Neuron (in vitro differentiated cells): ENCODE data around the gene CDC73.
"Not testable (repeated sequence)": the region's sequence is repeated elsewhere in the genome, so short reads cannot be mapped to it uniquely, and the experiment has no call there.

Experiments used
- H2AFZ ChIP-seq: one replicate; pipeline ENCODE4 v1.6.1; 2013; ENCODE audit warnings: low read depth, mild to moderate bottlenecking, inconsistent platforms, low read length, moderate library complexity
- H3K27me3 ChIP-seq: one replicate; pipeline ENCODE4 v1.6.1; 2013; ENCODE audit warnings: low read length; ENCODE audit not compliant: insufficient read depth
- H3K36me3 ChIP-seq: one replicate; pipeline ENCODE4 v1.6.1; 2013; ENCODE audit warnings: low read length; ENCODE audit not compliant: insufficient read depth
- H3K4me1 ChIP-seq: one replicate; pipeline ENCODE4 v1.6.1; 2013; ENCODE audit warnings: low read length; ENCODE audit not compliant: insufficient read depth
- H3K4me3 ChIP-seq: 2 replicates; pipeline ENCODE4 v1.5.1; 2013; ENCODE audit warnings: mild to moderate bottlenecking, low read length, moderate library complexity
- H3K9me3 ChIP-seq: one replicate; pipeline ENCODE4 v1.6.1; 2013; ENCODE audit warnings: low read length

The CDC73 gene

DNA sequence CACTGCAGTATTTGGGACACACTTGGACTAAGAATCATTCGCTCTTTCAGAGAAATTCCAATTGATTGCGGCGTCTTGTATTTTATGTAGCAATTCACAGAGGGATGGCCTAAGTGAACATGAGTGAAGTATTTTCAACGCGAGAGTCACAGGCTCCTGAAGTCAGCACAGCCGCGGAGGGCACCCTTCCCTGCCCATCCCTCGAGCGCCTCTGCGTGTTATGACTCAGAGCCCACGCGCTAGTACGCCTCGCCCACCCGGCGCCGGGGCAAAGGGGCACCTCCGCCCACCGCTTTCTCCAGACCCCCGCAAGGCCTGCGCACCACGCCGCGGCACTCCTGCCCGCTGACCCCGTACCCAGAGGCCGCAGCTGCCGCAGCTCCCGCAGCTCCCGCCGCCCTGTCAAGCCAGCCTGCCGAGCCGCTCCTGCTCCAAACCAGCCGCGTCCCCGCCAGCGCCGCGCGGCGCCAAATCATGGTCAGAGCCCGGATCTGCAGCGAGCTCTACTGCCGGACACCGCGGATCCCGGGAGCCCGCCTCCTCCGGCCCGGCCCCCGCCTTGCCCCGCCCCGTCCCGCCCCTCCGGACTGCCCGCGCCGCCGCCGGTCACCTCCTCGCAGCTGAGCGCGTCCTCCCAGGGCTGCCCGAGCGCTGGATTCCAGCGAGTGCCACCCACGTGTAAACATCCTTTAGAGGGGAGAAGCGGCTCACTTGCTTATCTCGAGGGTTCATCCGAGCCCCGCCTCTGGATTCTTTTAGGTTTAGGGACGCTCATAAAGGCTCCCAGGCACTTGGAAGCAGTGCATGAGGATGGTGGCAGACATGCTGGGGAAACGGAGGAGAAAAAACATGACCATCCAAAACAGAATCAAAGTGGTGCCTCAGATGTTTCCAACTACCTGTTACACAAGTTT is 16.7 kb upstream of the CDC73 start, which contains the start of gene GLRX2:
Gene GLRX2 (minus strand): TSS at position 508 of the 914 bp plus-strand sequence. CDS start 32 bp downstream, at position 476.
- no peaks in the 10 kb centered on the region for H3K36me3 ChIP-seq
- H3K9me3 ChIP-seq = no peaks in the 10 kb centered on the region
- H3K4me3 ChIP-seq = peak within 1 kb of the TSS; percentile 59
- H3K4me1 ChIP-seq = no peaks in the 10 kb centered on the region
- H3K27me3 ChIP-seq = no peaks in the 10 kb centered on the region
- H2AFZ ChIP-seq = peak within 1 kb of the TSS; percentile 58

DNA sequence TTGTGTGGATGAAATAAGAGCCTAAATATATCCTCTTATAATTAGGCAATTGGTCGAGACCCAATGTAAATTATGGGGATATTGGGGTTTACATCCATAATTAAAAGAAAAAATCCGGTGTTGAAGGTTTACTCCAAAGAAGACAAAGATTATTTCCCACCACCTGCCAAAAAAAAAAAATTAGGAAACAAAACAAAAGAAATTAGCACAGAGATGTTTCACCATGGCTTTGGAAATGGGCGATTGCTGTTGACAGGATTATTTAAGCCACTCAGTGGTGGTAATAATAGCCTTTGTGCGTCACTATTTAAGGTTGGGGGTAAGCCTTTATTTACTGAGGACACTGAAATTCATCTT is 16.0 kb upstream of the CDC73 start:
- Histone ChIP-seq H3K27me3 (no peaks in the 10 kb centered on the region), H2AFZ (peak overlapping the region; percentile 58), H3K4me3 (peak overlapping the region; percentile 59), H3K36me3 (no peaks in the 10 kb centered on the region), H3K9me3 (no peaks in the 10 kb centered on the region), H3K4me1 (no peaks in the 10 kb centered on the region)

DNA sequence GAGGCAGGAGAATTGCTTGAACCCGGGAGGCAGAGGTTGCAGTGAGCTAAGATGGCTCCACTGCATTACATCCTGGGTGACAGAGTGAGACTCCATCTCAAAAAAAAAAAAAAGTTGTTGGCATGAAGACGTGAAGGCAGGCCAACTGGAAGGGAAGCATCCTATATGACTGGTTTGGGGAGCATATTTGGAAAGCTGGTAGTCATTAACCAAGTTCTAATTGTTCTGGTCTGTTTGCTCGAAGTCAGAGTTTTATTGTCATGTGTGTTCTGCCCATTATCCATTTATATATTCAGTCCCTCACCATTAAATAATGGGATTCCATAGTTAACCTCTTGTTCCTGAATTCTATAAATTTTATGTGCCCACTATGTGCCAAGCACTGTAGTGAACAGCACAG is 13.4 kb upstream of the CDC73 start:
- no peaks in the 10 kb centered on the region for H3K9me3 ChIP-seq
- H3K27me3 ChIP-seq = no peaks in the 10 kb centered on the region
- H3K36me3 ChIP-seq = no peaks in the 10 kb centered on the region
- H3K4me1 ChIP-seq = no peaks in the 10 kb centered on the region
- H2AFZ ChIP-seq = no peak overlapping the region
- no peak overlapping the region for H3K4me3 ChIP-seq

DNA sequence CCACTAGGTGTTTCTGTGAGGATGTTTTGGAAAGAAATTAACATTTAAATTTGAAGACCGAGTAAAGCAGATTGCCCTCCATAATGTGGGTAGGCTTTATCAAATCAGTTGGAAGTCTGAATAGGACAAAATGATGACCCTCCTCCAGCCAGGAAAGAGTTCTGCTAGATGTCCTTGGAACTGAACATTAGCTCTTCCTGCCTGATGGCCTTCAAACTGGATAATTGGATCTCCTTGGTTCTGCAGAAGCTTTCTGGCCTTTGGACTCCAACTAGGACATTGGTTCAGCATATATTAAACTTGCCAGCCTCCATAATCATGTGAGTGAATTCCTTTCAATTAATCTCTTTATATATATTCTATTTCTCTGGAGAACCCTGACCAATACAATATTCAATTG is 12.2 kb upstream of the CDC73 start:
- H3K9me3 ChIP-seq = no peaks in the 10 kb centered on the region
- no peak overlapping the region for H3K4me3 ChIP-seq
- no peaks in the 10 kb centered on the region for H3K27me3 ChIP-seq
- no peaks in the 10 kb centered on the region for H3K4me1 ChIP-seq
- no peaks in the 10 kb centered on the region for H3K36me3 ChIP-seq
- H2AFZ ChIP-seq = no peak overlapping the region

DNA sequence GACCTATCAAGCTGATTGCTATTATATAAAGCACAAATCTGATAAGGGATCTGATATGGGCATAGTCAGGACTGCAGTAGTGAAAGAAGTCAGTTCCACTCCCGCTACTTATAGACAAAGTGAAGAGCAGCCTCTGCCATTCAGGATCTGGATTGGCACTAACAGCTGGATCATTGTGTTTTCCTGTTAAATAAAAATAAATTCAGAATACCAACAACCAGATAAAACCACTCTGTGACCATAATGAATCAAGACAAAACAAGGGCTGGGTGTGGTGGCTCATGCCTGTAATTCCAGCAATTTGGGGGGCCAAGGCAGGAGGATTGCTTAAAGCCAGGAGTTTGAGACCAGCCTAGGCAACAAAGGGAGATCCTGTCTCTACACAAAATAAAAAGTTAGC is 11.6 kb upstream of the CDC73 start:
- Histone ChIP-seq H3K4me3 (no peak overlapping the region), H3K27me3 (no peaks in the 10 kb centered on the region), H3K4me1 (no peaks in the 10 kb centered on the region), H2AFZ (no peak overlapping the region), H3K9me3 (no peaks in the 10 kb centered on the region), H3K36me3 (no peaks in the 10 kb centered on the region)

DNA sequence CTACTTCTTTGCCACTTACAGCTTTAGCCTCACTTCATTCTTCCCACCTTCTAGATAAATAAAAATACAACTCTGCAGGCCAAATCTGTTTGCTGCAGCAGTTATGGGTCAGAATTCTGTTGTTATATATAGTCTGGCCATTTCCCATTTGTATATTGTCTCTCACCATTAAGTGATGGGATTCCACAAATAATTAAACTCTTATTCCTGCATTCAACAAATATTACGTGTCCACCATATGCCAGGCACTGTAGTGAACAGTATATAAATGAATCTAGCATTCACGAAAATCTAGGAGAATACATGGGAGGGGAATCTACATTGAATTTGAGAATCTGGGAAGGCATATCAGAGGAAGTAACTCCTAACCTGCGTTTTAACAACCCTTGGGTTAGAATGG is 11.0 kb upstream of the CDC73 start:
- H3K4me1 ChIP-seq = no peaks in the 10 kb centered on the region
- H3K27me3 ChIP-seq = no peaks in the 10 kb centered on the region
- H2AFZ ChIP-seq = no peak overlapping the region
- no peaks in the 10 kb centered on the region for H3K36me3 ChIP-seq
- no peak overlapping the region for H3K4me3 ChIP-seq
- no peaks in the 10 kb centered on the region for H3K9me3 ChIP-seq

DNA sequence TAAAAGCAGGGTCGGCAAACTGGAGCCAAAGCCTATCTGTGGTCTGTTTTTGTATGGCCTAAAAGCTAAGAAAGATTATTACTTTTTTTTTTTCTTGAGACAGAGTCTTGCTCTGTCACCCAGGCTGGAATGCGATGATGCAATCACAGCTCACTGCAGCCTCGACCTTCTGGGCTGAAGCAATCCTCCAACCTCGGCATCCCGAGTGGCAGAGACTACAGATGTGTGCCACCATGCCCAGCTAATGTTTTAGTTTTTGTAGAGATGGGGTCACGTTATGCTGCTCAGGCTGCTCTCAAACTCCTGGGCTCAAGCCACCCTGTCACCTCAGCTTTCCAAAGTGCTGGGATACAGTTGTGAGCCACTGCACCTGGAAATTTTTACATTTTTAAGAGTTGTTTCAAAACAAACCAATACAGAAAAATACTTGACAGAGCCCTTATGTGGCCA is 10.2 kb upstream of the CDC73 start:
- H3K4me3 ChIP-seq = no peak overlapping the region
- H3K9me3 ChIP-seq = no peaks in the 10 kb centered on the region
- H2AFZ ChIP-seq = no peak overlapping the region
- H3K4me1 ChIP-seq = no peaks in the 10 kb centered on the region
- no peaks in the 10 kb centered on the region for H3K27me3 ChIP-seq
- no peaks in the 10 kb centered on the region for H3K36me3 ChIP-seq

DNA sequence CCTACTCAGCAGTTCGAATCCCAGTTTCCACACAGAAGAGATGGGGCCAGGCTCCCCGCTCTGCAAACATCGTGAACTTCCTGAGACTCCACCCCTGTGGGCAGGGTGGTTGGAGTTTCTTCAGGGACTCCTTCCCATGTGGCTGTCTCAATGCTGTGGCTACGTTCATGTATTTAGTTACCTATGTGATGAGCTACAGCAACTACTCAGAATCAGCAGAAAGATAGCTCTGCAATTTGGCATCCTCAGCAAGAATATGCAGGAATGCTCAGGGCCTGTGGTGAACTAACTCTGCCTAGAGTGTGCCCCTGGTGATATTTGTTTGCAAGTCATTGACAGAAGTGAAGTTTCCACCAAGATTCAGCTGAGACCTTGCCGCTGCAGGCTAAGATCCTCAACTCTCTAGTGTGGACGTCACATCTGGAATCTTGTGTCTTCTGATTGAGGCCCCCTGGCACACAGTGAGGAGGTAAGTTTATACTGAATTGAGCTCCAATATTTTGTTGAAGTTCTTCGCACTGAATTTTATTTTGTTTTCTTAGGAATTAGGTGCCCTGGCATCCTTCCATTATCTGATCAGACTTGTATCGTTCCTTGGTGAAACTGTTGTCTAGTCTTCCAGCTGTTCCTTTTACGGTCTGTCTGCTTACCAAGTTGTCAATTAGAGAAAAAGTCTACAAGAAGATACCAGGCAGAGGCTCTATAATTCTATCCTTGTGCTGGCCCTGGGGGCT is 8.4 kb upstream of the CDC73 start:
- Histone ChIP-seq H3K27me3 (no peaks in the 10 kb centered on the region), H2AFZ (no peak overlapping the region), H3K36me3 (no peaks in the 10 kb centered on the region), H3K9me3 (no peaks in the 10 kb centered on the region), H3K4me1 (no peaks in the 10 kb centered on the region), H3K4me3 (no peak overlapping the region)

DNA sequence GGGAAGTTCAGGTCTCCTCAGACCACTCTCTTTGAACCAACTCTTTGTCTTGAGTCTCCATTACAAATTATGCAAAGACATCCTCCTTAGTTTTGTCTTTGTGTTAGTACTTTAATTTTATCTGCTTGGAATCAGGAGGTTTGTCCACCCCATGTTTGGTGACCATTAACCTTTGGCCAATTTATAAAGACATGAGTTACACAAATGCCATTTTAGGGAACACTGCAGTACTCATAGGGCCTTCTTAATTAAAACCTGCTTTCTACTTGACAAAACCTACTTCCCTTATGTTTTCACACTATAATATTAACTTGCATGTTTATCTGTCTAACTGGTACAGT is 7.9 kb upstream of the CDC73 start:
- H2AFZ ChIP-seq = no peak overlapping the region
- no peak overlapping the region for H3K4me3 ChIP-seq
- H3K27me3 ChIP-seq = no peaks in the 10 kb centered on the region
- H3K36me3 ChIP-seq = no peaks in the 10 kb centered on the region
- H3K9me3 ChIP-seq = no peaks in the 10 kb centered on the region
- no peaks in the 10 kb centered on the region for H3K4me1 ChIP-seq

DNA sequence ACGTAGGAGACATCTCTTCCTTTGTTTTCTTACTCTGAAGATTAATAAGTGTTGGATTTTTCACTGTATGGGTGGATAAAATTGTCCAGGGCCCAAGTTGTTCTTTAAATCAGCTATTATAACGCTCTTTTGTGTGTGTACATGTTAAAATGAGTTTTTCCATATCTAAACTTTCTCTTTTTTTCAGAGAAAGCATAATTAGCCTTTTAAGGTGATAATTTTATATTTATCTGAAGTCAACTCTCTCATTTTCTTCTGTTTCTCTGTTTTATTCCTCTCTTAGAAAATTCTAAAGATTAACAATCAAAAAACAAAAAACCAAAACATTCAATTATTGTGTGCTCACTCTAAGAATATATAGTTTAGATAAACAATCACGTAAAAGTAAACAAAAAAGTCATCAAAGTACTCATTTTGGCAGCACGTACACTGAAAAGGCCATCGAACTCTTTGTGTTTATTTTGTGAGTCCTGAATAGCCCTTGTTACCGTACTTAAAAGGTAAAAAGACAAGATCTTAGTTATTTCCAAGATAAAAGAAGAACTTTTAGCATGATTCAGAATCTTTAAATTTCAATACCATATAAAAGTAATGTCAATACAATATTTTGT is 7.2 kb upstream of the CDC73 start:
- Histone ChIP-seq H3K36me3 (no peaks in the 10 kb centered on the region), H3K27me3 (no peaks in the 10 kb centered on the region), H2AFZ (no peak overlapping the region), H3K9me3 (no peaks in the 10 kb centered on the region), H3K4me1 (no peaks in the 10 kb centered on the region), H3K4me3 (no peak overlapping the region)

DNA sequence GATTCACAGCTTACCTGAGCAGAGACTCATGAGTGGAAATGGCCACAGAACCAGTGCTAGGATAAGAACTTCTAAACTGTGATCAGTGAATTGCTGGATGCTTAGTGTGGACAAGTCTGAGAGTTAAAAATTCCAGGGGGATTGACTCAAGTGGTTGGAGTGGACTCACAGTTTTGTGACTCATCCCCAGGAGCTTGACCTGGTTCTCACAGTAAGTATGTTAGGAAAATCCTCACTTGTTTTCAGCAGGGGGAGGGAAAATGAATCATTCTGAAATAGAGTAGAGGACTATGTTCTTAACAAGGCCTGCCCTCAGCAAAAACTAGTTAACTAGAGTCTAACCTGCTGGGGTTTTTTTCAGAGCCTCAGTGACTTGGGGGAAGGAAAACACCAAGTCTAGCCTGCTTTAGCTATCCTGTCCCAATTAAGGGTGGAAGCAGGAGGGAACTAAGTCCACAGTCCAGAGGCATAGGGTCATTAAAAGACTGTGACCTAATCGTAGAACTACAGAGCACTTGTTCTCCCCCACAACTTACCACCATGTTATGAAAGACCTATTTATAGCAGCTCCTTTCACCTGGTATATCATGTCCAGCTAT is 6.1 kb upstream of the CDC73 start:
- H3K9me3 ChIP-seq = no peaks in the 10 kb centered on the region
- H3K27me3 ChIP-seq = no peaks in the 10 kb centered on the region
- H3K4me1 ChIP-seq = no peaks in the 10 kb centered on the region
- no peak overlapping the region for H2AFZ ChIP-seq
- H3K36me3 ChIP-seq = no peaks in the 10 kb centered on the region
- no peak overlapping the region for H3K4me3 ChIP-seq

DNA sequence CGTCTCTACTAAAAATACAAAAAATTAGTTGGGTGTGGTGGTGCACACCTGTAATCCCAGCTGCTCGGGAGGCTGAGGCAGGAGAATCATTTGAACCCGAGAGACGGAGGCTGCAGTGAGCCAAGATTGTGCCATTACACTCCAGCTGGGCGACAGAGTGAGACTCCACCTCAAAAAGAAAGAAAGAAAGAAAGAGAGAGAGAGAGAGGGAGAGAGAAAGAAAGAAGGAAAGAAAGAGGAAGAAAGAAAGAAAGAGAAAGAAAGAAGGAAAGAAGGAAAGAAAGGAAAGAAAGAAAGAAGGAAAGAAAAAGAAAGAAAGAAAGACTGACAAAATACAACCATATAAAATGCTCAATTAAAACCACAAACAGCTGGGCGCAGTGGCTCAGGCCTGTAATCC is 4.7 kb upstream of the CDC73 start:
- H2AFZ ChIP-seq, H3K4me1 ChIP-seq, H3K9me3 ChIP-seq, H3K4me3 ChIP-seq, H3K36me3 ChIP-seq, H3K27me3 ChIP-seq: not testable (repeated sequence)

DNA sequence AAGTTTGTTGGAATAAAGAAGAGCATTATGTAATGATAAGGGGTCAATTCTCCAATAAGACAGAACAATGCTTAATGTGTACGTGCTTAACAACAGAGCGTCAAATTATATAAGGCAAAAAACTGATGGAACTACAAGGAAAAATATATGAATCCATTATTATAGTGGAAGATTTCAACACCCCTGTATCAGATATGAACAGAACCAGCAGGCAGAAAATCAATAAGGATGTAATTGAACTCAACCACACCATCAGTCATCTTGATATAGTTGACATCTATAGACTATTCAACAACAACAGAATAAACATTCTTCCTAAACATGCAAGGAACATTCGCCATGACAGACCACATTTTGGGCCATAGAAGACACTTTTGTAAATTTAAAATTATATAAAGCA is 3.6 kb upstream of the CDC73 start:
- Histone ChIP-seq H3K27me3 (no peaks in the 10 kb centered on the region), H3K9me3 (no peaks in the 10 kb centered on the region), H3K4me1 (no peaks in the 10 kb centered on the region), H3K36me3 (no peaks in the 10 kb centered on the region), H3K4me3 (no peak overlapping the region), H2AFZ (no peak overlapping the region)
